ENCODE results near the gene PHGDH.
"Not testable (repeated sequence)": the region's sequence is repeated elsewhere in the genome, so short reads cannot be mapped to it uniquely, and the experiment has no call there.

The PHGDH gene

GRCh38 chr1:119711804-119712341 lies at the start of gene PHGDH:
Gene PHGDH (plus strand): TSS chr1:119711934. CDS start chr1:119712023, 89 bp downstream.
- peak; percentile 93 for DNase-seq

DNA sequence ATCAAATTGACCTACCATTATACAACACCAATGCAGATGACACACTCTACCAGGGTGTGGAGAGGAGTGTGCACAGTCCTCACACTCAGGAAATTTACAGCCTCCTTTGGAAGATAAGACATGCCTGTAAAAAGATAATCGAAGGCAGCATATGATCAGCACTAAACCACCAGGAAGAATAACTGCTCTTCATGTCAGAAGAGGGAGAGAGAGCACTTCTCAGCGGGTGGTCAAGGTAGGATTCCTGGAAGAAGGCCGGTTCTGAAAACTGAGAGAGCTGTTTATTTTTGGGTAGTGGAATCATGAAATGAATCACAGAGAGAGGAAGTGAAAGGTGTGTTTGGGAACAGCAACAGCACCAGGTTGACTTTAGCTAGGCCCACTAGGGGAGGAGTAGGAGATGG lies 49.7 kb upstream of the PHGDH start:
- DNase-seq = no peak

DNA sequence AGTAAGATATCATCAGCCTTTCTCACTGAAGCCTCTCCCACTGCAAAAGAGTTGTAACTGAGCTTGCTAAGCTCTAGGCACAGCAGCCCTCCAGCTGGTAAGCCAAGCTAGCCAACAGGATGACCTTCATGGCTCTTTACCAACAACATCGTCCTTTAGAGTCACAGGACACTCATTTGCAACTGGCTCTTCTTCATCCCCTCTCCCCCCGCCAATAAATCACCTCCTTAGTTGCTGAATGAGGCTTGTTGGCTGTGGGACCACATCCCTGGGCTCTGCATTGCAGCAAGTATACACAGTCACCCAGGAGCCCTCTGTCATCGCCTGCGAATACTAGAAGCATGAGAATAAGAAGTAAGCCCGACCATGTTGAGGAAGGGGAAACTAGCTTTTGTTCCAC lies 47.7 kb upstream of the PHGDH start:
- no peak for DNase-seq

GRCh38 chr1:119667173-119667572 lies 44.6 kb upstream of the PHGDH start:
- DNase-seq = no peak

- no peak for DNase-seq
These were observed 40.8 kb upstream of the PHGDH start for GRCh38 chr1:119670898-119671297.

DNA sequence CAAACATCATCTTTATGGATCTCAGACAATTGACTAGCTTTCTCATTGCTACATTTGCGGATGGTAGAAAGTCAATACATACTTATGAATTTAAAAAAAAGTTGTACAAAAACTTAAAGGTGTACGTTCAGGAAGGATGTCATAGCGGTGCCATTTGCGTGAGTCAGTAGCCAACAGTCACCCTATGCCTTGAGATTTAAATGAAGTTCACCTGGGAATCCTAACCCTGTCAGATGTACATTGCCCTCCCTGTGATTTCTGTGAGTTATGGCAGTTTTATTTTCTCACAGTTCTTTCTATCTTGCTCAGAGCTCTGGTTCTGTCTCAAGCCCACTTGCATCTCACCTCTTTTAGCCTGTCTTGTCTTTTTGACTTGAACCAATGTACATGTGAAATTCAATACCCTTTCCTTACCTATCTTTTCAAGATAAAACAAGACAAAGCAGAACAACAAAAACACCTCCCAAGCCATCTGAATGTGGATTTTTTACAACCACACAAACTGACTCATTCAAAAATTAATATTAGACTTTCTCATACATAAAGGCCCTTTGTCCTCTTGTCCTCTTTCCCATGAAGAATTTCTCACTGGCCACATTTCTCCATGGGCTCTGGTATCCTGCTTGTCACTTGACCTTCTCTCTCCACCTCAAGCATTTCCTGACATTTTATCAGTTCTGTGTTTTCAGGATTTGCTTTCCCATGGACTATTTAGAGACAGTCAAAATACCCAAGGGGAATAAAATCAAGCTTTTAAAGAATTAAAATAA lies 38.4 kb upstream of the PHGDH start:
- no peak for DNase-seq

DNA sequence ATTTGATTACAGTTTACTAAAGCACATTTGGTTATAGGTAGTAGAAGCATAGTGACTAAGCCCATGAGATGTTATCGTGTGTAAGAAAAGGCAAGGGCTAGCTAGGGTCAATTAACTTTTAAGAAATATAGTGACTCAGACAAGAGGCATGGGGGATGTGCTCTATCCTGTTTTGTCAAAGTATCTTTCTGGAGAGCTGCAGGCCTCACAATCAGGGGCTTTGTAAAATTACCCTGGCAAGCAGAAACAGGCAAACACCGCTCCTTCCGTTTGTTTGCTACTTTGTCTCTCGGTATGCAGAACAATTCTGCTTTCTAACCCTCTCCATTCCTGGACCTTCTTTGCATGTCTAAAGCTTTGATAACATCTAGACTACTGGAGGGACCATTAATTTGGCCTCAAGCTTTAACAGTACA lies 37.6 kb upstream of the PHGDH start:
- no peak for DNase-seq

GRCh38 chr1:119674835-119675289 lies 36.9 kb upstream of the PHGDH start:
- no peak for DNase-seq

- DNase-seq = peak; percentile 96
These were observed 36.1 kb upstream of the PHGDH start for GRCh38 chr1:119675349-119676345.

DNA sequence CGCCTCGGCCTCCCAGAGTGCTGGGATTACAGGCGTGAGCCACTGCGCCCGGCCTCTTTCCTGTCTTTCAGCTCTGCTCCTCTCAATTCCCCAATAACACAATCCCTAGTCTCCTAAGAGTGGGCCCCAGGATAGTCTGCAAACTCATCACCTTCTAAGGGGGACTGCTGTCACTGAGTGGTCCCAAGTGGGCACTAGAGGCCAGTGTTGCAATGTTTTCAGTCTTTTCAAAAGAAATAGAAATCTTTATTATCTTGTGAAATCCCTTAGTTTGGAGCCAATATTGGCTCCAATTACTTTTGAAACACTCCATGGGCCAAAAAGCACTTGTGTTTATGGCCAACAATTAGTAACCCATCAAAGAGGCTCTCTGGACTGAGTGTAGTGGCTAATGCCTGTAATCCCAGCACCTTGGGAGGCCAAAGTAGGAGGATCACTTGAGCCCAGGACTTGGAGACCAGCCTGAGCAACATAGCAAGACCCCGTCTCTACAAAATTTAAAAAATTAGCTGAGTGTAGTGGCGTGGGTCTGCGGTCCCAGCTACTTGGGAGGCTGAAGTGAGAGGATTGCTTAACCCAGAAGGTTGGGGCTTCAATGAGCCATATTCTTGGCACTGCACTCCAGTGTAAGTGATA lies 35.0 kb upstream of the PHGDH start:
- DNase-seq = no peak

DNA sequence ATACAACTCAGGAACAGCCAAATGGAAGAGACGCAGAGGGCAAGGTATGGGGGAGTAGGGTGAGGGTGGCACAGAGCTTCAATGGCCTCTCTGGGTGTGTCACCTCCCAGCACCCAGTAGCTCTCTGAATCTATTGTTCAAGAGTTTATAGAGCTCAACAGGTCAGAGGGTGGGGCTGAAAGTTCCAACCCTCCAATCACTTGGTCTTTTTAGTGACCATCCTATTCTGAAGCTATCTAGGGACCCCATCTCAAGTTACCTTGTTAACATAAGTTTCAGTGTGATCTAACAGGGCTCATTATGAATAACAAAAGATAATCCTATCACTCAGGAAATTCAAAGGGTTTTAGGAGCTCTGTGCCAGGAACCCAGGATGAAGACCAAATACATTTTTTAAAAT lies 32.5 kb upstream of the PHGDH start:
- no peak for DNase-seq

DNA sequence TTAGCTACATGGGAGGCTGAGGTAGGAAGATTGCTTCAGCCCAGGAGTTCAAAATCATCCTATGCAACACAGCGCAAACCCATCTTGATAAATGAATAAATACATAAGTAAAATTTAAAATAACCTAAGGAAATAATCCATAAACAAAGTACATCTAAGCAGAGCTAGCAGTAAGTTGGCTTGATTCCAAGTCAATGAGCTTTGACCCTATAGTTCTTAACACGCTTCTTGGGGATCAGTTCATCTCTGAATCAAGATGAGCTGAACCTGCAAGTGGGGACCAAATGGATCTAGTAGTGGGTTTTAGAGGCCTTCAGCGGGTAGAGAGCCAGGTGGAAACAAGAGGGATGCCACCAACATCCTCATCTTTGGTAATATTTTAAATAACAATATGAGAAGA lies 31.5 kb upstream of the PHGDH start:
- DNase-seq = no peak

DNA sequence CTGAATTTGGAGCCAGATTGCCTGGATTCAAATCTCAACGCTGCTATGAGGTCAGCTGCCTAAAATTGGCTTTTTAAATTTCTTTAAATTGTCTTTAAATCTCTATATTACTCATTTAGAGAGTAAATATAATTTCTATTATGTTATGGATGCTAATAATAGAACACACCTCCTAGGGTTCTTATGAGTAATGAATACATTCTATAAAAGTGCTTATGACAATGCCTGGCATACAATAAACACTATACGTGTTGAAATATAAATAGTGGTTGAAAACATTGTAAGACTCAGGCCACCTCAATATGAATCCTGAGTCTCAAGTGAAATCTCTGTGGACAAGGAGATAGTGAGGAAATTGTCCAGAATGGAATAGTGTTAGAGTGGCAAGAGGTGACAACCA lies 31.0 kb upstream of the PHGDH start:
- no peak for DNase-seq

DNA sequence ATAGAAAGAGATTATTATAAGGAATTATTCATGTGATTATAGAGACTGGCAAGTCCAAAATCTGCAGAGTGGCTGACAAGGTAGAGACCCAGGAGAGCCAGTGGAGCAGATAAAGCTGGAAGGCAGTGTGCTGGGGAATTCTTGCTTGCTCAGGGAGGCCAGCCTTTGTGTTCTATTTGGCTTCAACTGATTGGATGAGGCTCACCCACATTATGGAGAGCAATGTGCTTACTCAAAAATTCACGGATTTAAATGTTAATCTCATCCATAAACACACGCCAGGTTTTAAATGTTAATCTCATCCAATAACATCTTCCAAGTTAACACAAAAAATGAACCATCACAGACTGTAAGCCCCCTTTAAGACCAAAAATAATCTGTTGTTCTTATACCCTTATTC lies 30.2 kb upstream of the PHGDH start:
- no peak for DNase-seq

- no peak for DNase-seq
These were observed 29.6 kb upstream of the PHGDH start for GRCh38 chr1:119682141-119682540.

- no peak for DNase-seq
These were observed 27.8 kb upstream of the PHGDH start for GRCh38 chr1:119683893-119684292.

DNA sequence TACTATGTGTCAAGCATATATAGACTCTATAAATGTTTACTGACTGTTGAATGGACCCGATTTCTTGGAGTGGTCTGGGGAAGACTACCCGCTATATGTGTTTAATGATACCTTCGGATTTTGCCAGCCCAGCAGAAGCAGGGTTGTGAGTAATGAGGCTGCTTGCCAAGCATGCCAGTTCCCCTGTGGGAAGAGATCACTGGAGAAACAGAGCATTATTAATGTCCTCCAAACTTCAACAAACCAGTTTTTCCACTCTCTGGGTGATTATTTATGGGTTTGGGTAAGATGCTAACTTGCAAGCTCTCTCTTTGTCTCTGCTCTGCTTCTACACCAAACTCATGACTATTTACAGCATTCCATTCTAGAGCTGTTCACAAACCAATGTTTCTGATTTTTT lies 25.1 kb upstream of the PHGDH start:
- DNase-seq = peak; percentile 41

DNA sequence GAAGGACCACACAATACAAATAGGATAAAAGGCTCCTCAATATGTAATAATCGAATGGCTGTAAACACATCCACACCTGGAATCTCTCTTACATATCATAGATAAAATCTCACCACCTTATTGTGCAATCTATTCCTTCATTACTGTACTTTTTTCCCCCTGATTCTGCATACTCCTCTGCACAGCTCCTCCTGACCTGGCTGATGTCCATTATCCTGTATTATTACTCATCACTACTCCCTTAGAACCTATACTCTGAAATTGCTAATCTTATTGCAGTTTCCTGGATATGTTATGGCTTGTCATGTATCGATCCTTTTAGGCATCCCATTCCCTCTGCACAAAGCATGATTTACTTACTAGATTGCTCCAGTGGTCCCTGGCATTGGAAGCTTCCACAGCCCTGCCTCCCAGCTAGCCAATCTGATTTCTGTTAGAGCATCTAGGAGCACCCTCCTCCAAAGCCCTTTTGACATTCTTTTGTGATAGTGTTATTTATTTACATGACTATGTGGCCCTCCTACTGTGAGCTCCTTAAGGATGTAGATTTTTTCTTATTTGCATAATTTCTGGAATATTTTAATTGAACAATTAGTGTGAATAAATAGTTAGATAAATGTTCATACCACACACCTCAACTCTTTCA lies 24.2 kb upstream of the PHGDH start:
- no peak for DNase-seq

DNA sequence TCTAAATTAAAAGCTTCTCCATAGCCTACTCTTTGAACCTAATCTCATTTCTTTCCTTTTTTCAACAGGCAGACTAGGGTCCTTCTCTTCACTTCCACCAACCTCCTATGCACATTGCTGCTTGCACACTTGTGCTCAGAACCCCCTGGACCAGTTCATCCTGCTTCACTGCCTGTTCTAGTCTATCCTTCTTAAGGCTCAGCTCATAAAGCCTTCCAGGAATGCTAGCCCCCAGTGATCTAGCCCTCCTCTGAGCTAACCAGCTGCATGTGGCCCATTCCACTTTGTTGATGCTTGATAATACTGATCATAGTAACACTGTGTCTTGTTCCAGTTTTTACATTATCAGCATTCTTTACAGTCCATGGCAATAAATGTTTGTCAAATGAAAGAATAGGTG lies 22.9 kb upstream of the PHGDH start:
- DNase-seq = no peak

GRCh38 chr1:119689511-119689910 lies 22.2 kb upstream of the PHGDH start:
- no peak for DNase-seq

DNA sequence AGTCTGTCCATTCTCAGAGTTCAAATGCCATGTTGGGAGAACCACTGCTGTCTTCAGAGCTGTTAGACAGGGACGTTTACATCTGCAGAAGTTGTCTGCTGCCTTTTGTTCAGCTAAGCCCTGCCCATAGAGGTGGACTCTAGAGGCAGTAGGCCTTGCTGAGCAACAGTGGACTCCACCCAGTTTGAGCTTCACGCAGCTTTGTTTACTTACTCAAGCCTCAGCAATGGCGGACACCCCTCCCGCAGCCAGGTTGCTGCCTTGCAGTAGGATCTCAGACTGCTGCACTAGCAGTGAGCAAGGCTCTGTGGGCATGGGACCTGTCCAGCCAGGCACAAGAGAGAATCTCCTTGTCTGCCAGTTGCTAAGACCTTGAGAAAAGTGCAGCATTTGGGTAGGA lies 14.9 kb upstream of the PHGDH start:
- DNase-seq = not testable (repeated sequence)

- DNase-seq = no peak
These were observed 14.1 kb upstream of the PHGDH start for GRCh38 chr1:119697598-119697997.
